Cardiac muscle cell (in vitro differentiated cells and primary cell): ENCODE data around the gene IQCH. TPM values are rescaled to one million over a fixed set of nuclear protein-coding genes. Genes with fewer than 3 reads are reported as not detected.

Experiments used
- DNase-seq, 2 donors: peaks; one replicate each; pipeline versions ENCODE4 v3.0.0 to v3.0.0-alpha.2; 2010 to 2017; ENCODE audit warnings: low read depth in 1 of 2, low spot score in 1 of 2
- H3K27ac ChIP-seq: fragments of 200-600 bp; sonication (generic); 2 replicates; pipeline ENCODE4 v1.5.1; 2016
- H3K27me3 ChIP-seq: fragments of 200-600 bp; sonication (generic); 2 replicates; pipeline ENCODE4 v1.6.0; 2016; ENCODE audit warnings: control low read depth
- H3K36me3 ChIP-seq: fragments of 200-600 bp; sonication (generic); 2 replicates; pipeline ENCODE4 v1.5.1; 2016; ENCODE audit warnings: control low read depth
- H3K4me1 ChIP-seq: fragments of 200-600 bp; sonication (generic); 2 replicates; pipeline ENCODE4 v1.8.1; 2017; ENCODE audit warnings: low read depth, mild to moderate bottlenecking, mixed run types
- H3K4me3 ChIP-seq: fragments of 200-600 bp; sonication (generic); 2 replicates; pipeline ENCODE4 v1.5.1; 2016; ENCODE audit warnings: mild to moderate bottlenecking
- H3K9me3 ChIP-seq: fragments of 200-600 bp; sonication (generic); 2 replicates; pipeline ENCODE4 v1.5.1; 2017; ENCODE audit warnings: low read depth, mild to moderate bottlenecking, control low read depth
- CTCF ChIP-seq: IDR thresholded peaks from 2 replicates; pipeline ENCODE4 v1.5.1; 2012; ENCODE audit warnings: low read depth, mild to moderate bottlenecking, low read length
- polyA plus RNA-seq: library from polyadenylated mRNA; unstranded; fragments of >200 nt; fragmentation: Nextera tagmentation; extraction: Ambion mirVana; gene quantifications from 2 replicates; pipeline ENCODE4 v1.2.1, GENCODE V29; 2016
- total RNA-seq: library from RNA; depleted of rRNA; stranded (reverse); fragments of >200 nt; gene quantifications from 2 replicates; pipeline ENCODE4 v1.2.3, GENCODE V29; 2016

The IQCH gene
- total and polyA plus RNA-seq, 2 experiments from 2014 or later: 5.9 to 6.9 TPM

DNA sequence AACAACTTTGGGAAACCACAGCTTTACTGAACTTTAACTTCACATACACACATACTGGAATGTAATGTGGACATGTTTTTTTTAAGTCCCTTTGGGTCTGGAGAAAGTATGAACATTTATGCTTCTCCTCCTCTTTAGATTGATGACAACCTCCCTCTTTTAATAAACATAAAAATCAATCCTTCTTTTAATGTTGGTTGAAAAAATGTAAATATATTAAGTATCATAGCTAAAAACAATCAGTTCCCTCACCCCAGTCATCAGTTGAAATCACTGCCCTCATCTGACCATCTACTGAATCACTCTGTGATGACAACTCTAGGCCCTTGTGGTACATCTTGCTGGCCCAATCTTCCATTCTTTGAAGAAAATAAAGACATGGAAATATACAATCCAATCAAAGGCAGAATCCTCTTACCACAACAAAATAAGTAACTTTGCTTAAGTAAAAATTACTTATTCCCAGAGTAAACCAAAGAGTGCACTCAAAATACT is 6.5 kb upstream of the IQCH start:
- no peak for DNase-seq
- H3K4me3 ChIP-seq: no peak overlapping the region
- TF ChIP-seq CTCF: no peak

DNA sequence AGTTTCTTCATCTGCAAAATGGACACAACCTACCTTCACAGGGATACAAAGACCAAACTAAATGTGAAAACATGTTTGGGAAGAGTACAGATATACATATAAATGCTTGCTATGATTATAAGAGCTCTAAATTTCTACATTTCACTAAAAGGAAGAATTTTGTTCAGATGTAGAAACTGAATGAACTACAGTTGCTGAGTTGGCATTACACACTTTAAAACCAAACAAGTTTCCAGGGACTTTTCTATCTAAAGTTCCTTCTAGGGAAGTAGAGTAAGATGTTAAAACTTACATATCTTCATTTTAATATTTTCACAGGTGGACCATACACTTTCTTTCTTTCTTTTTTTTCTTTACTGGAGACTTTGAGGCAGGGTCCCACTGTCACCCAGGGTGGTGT is 4.8 kb upstream of the IQCH start:
- Histone ChIP-seq H3K27me3 (no peaks in the 10 kb centered on the region), H3K4me1 (peaks cover 5% of the 10 kb centered on the region), H3K27ac (no peak overlapping the region), H3K36me3 (no peaks in the 10 kb centered on the region), H3K4me3 (no peak overlapping the region), H3K9me3 (no peaks in the 10 kb centered on the region)
- DNase-seq: no peak
- no peak for TF ChIP-seq CTCF

More for the DNA sequence above, 6.5 kb upstream of the IQCH start:
- H3K27me3 ChIP-seq: no peaks in the 10 kb centered on the region
- H3K9me3 ChIP-seq: no peaks in the 10 kb centered on the region
- no peaks in the 10 kb centered on the region for H3K36me3 ChIP-seq
- H3K4me1 ChIP-seq: no peaks in the 10 kb centered on the region
- no peak overlapping the region for H3K27ac ChIP-seq

GRCh38 chr15:67251318-67251717 is 3.3 kb upstream of the IQCH start:
- TF ChIP-seq CTCF: no peak
- Histone ChIP-seq H3K27me3 (no peaks in the 10 kb centered on the region), H3K36me3 (no peaks in the 10 kb centered on the region), H3K4me3 (no peak overlapping the region), H3K27ac (no peak overlapping the region), H3K4me1 (peaks cover 5% of the 10 kb centered on the region), H3K9me3 (no peaks in the 10 kb centered on the region)
- no peak for DNase-seq

GRCh38 chr15:67253101-67253500 is 1.5 kb upstream of the IQCH start:
- Histone ChIP-seq H3K9me3 (no peaks in the 10 kb centered on the region), H3K36me3 (no peaks in the 10 kb centered on the region), H3K4me3 (peak overlapping the region; percentile 87), H3K27me3 (no peaks in the 10 kb centered on the region), H3K4me1 (peaks cover 5% of the 10 kb centered on the region), H3K27ac (no peak overlapping the region)
- no peak for DNase-seq
- TF ChIP-seq CTCF: no peak

GRCh38 chr15:67253549-67254237 is 893 bp upstream of the IQCH start:
- no peak for TF ChIP-seq CTCF
- Histone ChIP-seq H3K27me3 (no peaks in the 10 kb centered on the region), H3K36me3 (no peaks in the 10 kb centered on the region), H3K9me3 (no peaks in the 10 kb centered on the region), H3K4me3 (peak overlapping the region; percentile 87), H3K4me1 (peaks cover 5% of the 10 kb centered on the region), H3K27ac (peak overlapping the region; percentile 86)
- DNase-seq: peak in 1 of 2 donors; percentile 29
